Liver (tissue), 9 donors: ENCODE results near the gene RIMOC1. TPM values are rescaled to one million over a fixed set of nuclear protein-coding genes. Genes with fewer than 3 reads are reported as not detected.

Source experiments
- DNase-seq: peaks from one replicate; pipeline ENCODE4 v3.0.0-alpha.2; 2017; ENCODE audit warnings: low spot score
- H3K27ac ChIP-seq, 2 donors: one replicate each; pipeline ENCODE4 v1.7.0; 2013; ENCODE audit warnings: inconsistent platforms in 2 of 2, low read length in 2 of 2, control low read depth in 1 of 2, low read depth in 1 of 2, mild to moderate bottlenecking in 1 of 2
- H3K27me3 ChIP-seq, 4 donors: one replicate each; pipeline versions ENCODE4 v1.6.1 to v1.7.0; 2013; ENCODE audit warnings: low read length in 3 of 4, inconsistent platforms in 1 of 4, mild to moderate bottlenecking in 1 of 4, moderate library complexity in 1 of 4; ENCODE audit not compliant: control insufficient read depth in 4 of 4, insufficient read depth in 4 of 4
- H3K36me3 ChIP-seq, 4 donors: one replicate each; pipeline versions ENCODE4 v1.6.1 to v1.7.0; 2013; ENCODE audit warnings: low read length in 3 of 4, mild to moderate bottlenecking in 3 of 4, low read depth in 1 of 4, moderate library complexity in 1 of 4; ENCODE audit not compliant: control insufficient read depth in 4 of 4, insufficient read depth in 3 of 4
- H3K4me1 ChIP-seq, 4 donors: one replicate each; pipeline versions ENCODE4 v1.6.1 to v1.7.0; 2013; ENCODE audit warnings: low read length in 3 of 4, mild to moderate bottlenecking in 3 of 4, moderate library complexity in 1 of 4; ENCODE audit not compliant: control insufficient read depth in 4 of 4, insufficient read depth in 4 of 4
- H3K4me3 ChIP-seq, 3 donors: one replicate each; pipeline versions ENCODE4 v1.6.1 to v1.7.0; 2013; ENCODE audit warnings: low read length in 3 of 3, control low read depth in 1 of 3, low read depth in 1 of 3, mild to moderate bottlenecking in 1 of 3
- H3K9ac ChIP-seq, 2 donors: one replicate each; pipeline ENCODE4 v1.7.0; 2013; ENCODE audit warnings: low read length in 2 of 2, mild to moderate bottlenecking in 2 of 2, moderate library complexity in 2 of 2, control low read depth in 1 of 2, low read depth in 1 of 2
- H3K9me3 ChIP-seq, 4 donors: one replicate each; pipeline versions ENCODE4 v1.6.1 to v1.7.0; 2013; ENCODE audit warnings: low read length in 3 of 4; ENCODE audit not compliant: control insufficient read depth in 4 of 4
- EGR1 ChIP-seq, 2 donors: IDR thresholded peaks; 2 replicates each; pipeline ENCODE4 v1.6.1; 2016 to 2018; ENCODE audit warnings: antibody characterized with exemption in 2 of 2, low read depth in 2 of 2
- FOXA1 ChIP-seq: IDR thresholded peaks from 2 replicates; pipeline ENCODE4 v1.6.1; 2016; ENCODE audit warnings: antibody characterized with exemption
- FOXA2 ChIP-seq: IDR thresholded peaks from 2 replicates; pipeline ENCODE4 v1.6.1; 2016; ENCODE audit warnings: antibody characterized with exemption
- GABPA ChIP-seq, 2 donors: IDR thresholded peaks in 1 of 2; conservative IDR thresholded peaks in 1 of 2; 2 replicates each; pipeline ENCODE4 v1.6.1; 2016; ENCODE audit warnings: antibody characterized with exemption in 2 of 2, mild to moderate bottlenecking in 1 of 2, moderate library complexity in 1 of 2
- HNF4A ChIP-seq, 2 donors: conservative IDR thresholded peaks; 2 replicates each; pipeline ENCODE4 v1.6.1; 2016; ENCODE audit warnings: antibody characterized with exemption in 2 of 2, mild to moderate bottlenecking in 2 of 2
- HNF4G ChIP-seq: IDR thresholded peaks from 2 replicates; pipeline ENCODE4 v1.6.1; 2016; ENCODE audit warnings: antibody characterized with exemption
- JUND ChIP-seq, 2 donors: IDR thresholded peaks; 2 replicates each; pipeline ENCODE4 v1.6.1; 2016; ENCODE audit warnings: antibody characterized with exemption in 2 of 2
- NR2F2 ChIP-seq: IDR thresholded peaks from 2 replicates; pipeline ENCODE4 v1.6.1; 2016; ENCODE audit warnings: antibody characterized with exemption
- RAD21 ChIP-seq, 2 donors: IDR thresholded peaks; 2 replicates each; pipeline ENCODE4 v1.6.1; 2016; ENCODE audit warnings: antibody characterized with exemption in 2 of 2, mild to moderate bottlenecking in 2 of 2
- RXRA ChIP-seq, 2 donors: IDR thresholded peaks; 2 replicates each; pipeline ENCODE4 v1.6.1; 2017 to 2018; ENCODE audit warnings: antibody characterized with exemption in 2 of 2, mild to moderate bottlenecking in 1 of 2
- SP1 ChIP-seq: IDR thresholded peaks from 2 replicates; pipeline ENCODE4 v1.6.1; 2018; ENCODE audit warnings: antibody characterized with exemption, mild to moderate bottlenecking
- TAF1 ChIP-seq: conservative IDR thresholded peaks from 2 replicates; pipeline ENCODE4 v1.6.1; 2016; ENCODE audit warnings: antibody characterized with exemption, mild to moderate bottlenecking
- YY1 ChIP-seq: IDR thresholded peaks from 2 replicates; pipeline ENCODE4 v1.6.1; 2016; ENCODE audit warnings: antibody characterized with exemption, mild to moderate bottlenecking
- polyA plus RNA-seq, 2 donors: library from polyadenylated mRNA; stranded (reverse) in 1 of 2; unstranded in 1 of 2; fragments of 200-250 nt in 1 of 2; fragments of >200 nt in 1 of 2; fragmentation: Nextera tagmentation in 1 of 2; extraction: Ambion mirVana in 1 of 2; gene quantifications; one replicate each; pipeline versions ENCODE4 v1.2.1 to v1.2.3, GENCODE V29; 2013 to 2015
- total RNA-seq, 2 donors: library from RNA; depleted of rRNA; stranded (reverse); fragments of >200 nt; gene quantifications; one replicate each; pipeline ENCODE4 v1.2.3, GENCODE V29; 2014
- TF ChIP-seq, protein P1 (sequence below): IDR thresholded peaks from 2 replicates; pipeline ENCODE4 v1.6.1; 2016; ENCODE audit warnings: antibody characterized with exemption, mild to moderate bottlenecking
- TF ChIP-seq, protein P2 (sequence below): IDR thresholded peaks from 2 replicates; pipeline ENCODE4 v1.6.1; 2016; ENCODE audit warnings: antibody characterized with exemption
- TF ChIP-seq, protein P3 (sequence below): IDR thresholded peaks from 2 replicates; pipeline ENCODE4 v1.6.1; 2016; ENCODE audit warnings: antibody characterized with exemption
- TF ChIP-seq, protein P4 (sequence below): fragments of 150-350 bp; IDR thresholded peaks from 2 replicates; pipeline ENCODE4 v1.5.1; 2017; ENCODE audit warnings: improper control_type of control experiment, low read depth, low read length; ENCODE audit not compliant: missing input control
- donor health status: healthy.
- donor health status: healthy.
- donor health status: healthy.
- donor health status: healthy.
- donor health status: healthy.

The RIMOC1 gene
- total and polyA plus RNA-seq, 4 donors, result 3.7 to 11.8 (median 6.7) TPM

DNA sequence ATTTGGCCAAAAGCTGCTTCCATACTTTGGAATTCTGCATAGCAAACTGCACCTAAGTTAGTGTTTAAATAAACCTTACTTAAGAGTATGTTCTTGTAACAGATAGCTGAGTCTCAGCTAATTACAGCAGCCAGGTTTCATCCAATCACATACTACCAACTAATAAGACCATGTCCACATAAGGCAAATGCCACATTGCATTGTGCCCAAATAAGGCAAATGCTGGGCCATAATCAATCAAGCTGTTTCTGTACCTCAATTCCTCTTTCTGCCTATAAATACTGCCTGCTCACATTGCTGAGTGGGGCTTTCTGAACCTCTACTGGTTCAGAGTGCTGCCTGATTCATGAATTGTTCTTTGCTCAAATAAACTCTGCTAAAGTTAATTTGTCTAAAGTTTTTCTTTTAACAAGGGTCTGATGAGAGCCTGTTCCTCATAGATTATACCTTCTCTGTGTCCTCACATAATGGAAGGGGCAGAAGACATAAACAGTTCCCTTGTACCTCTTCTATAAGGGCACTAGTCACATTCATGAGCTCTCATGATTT is 29.6 kb upstream of the RIMOC1 start:
- peaks cover 2 to 13% (median 11%) of the 10 kb centered on the region in 4 donors for H3K4me1 ChIP-seq
- peaks cover 0 to 3% (median 0%) of the 10 kb centered on the region in 4 donors for H3K27me3 ChIP-seq
- no peak for TF ChIP-seq GABPA (IDR thresholded peaks at IDR 0.05 in 1 of 2, conservative IDR thresholded peaks at IDR 0.05 in 1 of 2)

DNA sequence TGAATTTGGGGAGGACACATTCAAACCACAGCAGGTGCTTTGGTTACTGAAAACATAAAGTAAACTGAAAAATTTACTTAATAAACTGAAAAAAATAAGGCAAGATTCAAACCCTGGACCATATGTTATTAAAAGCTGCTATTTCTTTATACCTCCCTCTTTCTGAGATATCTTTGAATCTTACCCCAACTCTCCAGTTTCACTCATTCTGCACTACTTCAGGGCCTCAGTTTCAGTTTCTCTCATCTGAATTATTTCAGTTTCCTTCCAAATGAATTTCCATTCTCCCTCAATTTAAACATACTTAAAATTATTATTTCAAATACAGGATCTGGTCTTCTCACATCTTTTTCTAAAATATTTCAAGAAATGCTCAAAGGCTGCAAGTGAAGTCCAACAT is 29.0 kb upstream of the RIMOC1 start:
- Histone ChIP-seq H3K36me3 (no peaks in the 10 kb centered on the region), H3K9me3 (no peaks in the 10 kb centered on the region)
- TF ChIP-seq, protein P1, sequence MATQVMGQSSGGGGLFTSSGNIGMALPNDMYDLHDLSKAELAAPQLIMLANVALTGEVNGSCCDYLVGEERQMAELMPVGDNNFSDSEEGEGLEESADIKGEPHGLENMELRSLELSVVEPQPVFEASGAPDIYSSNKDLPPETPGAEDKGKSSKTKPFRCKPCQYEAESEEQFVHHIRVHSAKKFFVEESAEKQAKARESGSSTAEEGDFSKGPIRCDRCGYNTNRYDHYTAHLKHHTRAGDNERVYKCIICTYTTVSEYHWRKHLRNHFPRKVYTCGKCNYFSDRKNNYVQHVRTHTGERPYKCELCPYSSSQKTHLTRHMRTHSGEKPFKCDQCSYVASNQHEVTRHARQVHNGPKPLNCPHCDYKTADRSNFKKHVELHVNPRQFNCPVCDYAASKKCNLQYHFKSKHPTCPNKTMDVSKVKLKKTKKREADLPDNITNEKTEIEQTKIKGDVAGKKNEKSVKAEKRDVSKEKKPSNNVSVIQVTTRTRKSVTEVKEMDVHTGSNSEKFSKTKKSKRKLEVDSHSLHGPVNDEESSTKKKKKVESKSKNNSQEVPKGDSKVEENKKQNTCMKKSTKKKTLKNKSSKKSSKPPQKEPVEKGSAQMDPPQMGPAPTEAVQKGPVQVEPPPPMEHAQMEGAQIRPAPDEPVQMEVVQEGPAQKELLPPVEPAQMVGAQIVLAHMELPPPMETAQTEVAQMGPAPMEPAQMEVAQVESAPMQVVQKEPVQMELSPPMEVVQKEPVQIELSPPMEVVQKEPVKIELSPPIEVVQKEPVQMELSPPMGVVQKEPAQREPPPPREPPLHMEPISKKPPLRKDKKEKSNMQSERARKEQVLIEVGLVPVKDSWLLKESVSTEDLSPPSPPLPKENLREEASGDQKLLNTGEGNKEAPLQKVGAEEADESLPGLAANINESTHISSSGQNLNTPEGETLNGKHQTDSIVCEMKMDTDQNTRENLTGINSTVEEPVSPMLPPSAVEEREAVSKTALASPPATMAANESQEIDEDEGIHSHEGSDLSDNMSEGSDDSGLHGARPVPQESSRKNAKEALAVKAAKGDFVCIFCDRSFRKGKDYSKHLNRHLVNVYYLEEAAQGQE, result no peak
- no peak for TF ChIP-seq GABPA (IDR thresholded peaks at IDR 0.05 in 1 of 2, conservative IDR thresholded peaks at IDR 0.05 in 1 of 2)
- no peak for TF ChIP-seq JUND (IDR thresholded peaks at IDR 0.05)
- no peak for TF ChIP-seq EGR1 (IDR thresholded peaks at IDR 0.05; ENCODE audit: low read depth in 2 of 2)
- no peak for TF ChIP-seq FOXA1
- no peak for TF ChIP-seq HNF4A (conservative IDR thresholded peaks at IDR 0.05)
- TF ChIP-seq, protein P2, sequence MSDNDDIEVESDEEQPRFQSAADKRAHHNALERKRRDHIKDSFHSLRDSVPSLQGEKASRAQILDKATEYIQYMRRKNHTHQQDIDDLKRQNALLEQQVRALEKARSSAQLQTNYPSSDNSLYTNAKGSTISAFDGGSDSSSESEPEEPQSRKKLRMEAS, result no peak
- TF ChIP-seq, protein P3, sequence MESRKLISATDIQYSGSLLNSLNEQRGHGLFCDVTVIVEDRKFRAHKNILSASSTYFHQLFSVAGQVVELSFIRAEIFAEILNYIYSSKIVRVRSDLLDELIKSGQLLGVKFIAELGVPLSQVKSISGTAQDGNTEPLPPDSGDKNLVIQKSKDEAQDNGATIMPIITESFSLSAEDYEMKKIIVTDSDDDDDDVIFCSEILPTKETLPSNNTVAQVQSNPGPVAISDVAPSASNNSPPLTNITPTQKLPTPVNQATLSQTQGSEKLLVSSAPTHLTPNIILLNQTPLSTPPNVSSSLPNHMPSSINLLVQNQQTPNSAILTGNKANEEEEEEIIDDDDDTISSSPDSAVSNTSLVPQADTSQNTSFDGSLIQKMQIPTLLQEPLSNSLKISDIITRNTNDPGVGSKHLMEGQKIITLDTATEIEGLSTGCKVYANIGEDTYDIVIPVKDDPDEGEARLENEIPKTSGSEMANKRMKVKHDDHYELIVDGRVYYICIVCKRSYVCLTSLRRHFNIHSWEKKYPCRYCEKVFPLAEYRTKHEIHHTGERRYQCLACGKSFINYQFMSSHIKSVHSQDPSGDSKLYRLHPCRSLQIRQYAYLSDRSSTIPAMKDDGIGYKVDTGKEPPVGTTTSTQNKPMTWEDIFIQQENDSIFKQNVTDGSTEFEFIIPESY, result no peak
- TF ChIP-seq RXRA (IDR thresholded peaks at IDR 0.05), result no peak
- no peak for TF ChIP-seq TAF1
- TF ChIP-seq NR2F2, result no peak
- TF ChIP-seq FOXA2, result no peak
- TF ChIP-seq YY1, result no peak
- no peak for TF ChIP-seq SP1
- no peak for TF ChIP-seq RAD21 (IDR thresholded peaks at IDR 0.05)
- no peak for TF ChIP-seq HNF4G
- TF ChIP-seq, protein P4, sequence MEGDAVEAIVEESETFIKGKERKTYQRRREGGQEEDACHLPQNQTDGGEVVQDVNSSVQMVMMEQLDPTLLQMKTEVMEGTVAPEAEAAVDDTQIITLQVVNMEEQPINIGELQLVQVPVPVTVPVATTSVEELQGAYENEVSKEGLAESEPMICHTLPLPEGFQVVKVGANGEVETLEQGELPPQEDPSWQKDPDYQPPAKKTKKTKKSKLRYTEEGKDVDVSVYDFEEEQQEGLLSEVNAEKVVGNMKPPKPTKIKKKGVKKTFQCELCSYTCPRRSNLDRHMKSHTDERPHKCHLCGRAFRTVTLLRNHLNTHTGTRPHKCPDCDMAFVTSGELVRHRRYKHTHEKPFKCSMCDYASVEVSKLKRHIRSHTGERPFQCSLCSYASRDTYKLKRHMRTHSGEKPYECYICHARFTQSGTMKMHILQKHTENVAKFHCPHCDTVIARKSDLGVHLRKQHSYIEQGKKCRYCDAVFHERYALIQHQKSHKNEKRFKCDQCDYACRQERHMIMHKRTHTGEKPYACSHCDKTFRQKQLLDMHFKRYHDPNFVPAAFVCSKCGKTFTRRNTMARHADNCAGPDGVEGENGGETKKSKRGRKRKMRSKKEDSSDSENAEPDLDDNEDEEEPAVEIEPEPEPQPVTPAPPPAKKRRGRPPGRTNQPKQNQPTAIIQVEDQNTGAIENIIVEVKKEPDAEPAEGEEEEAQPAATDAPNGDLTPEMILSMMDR, result no peak

More for the DNA sequence above, 29.6 kb upstream of the RIMOC1 start:
- H3K27ac ChIP-seq, result no peak overlapping the region
- DNase-seq, result no peak
- no peak overlapping the region for H3K9ac ChIP-seq
- H3K9me3 ChIP-seq, result no peaks in the 10 kb centered on the region
- no peaks in the 10 kb centered on the region for H3K36me3 ChIP-seq
- H3K4me3 ChIP-seq, result no peak overlapping the region

More for the DNA sequence above, 29.0 kb upstream of the RIMOC1 start:
- Histone ChIP-seq H3K27me3 (peaks cover 0 to 3% (median 0%) of the 10 kb centered on the region in 4 donors), H3K27ac (no peak overlapping the region), H3K9ac (no peak overlapping the region), H3K4me1 (peaks cover 0 to 8% (median 6%) of the 10 kb centered on the region in 4 donors), H3K4me3 (no peak overlapping the region)
- no peak for DNase-seq
